UCSD-AML1 (cell line): ENCODE data around the gene ANO1.
A peak's percentile ranks its signal among the peaks of the same experiment; 100 is the strongest.
"Not testable (repeated sequence)": the region's sequence is repeated elsewhere in the genome, so short reads cannot be mapped to it uniquely, and the experiment has no call there.

Source experiments
- DNase-seq: peaks from one replicate; lab custom pipeline; 2025; ENCODE audit not compliant: unreplicated experiment; lab: John Stamatoyannopoulos, UW

ANO1 gene

DNA sequence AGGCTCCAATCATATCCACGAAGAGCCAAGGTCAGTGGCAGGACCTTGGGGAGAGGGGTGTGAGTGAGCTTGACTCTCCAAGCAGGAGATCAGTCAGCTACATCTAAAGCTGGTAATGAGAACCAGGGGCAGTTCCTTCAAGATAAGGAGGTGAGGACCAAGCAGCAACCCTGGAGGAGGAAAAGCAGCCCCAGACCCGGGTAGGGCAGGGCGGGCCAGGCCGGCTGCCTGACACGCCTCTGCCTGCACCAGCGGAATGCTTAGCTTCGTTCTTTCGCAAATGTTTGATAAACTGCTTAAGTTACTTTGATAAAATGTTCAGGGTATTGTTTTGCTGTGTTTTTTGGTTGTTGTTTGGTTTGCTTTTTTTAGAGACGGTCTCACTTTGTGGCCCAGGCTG lies 106.3 kb downstream of the ANO1 start:
- DNase-seq: no peak

DNA sequence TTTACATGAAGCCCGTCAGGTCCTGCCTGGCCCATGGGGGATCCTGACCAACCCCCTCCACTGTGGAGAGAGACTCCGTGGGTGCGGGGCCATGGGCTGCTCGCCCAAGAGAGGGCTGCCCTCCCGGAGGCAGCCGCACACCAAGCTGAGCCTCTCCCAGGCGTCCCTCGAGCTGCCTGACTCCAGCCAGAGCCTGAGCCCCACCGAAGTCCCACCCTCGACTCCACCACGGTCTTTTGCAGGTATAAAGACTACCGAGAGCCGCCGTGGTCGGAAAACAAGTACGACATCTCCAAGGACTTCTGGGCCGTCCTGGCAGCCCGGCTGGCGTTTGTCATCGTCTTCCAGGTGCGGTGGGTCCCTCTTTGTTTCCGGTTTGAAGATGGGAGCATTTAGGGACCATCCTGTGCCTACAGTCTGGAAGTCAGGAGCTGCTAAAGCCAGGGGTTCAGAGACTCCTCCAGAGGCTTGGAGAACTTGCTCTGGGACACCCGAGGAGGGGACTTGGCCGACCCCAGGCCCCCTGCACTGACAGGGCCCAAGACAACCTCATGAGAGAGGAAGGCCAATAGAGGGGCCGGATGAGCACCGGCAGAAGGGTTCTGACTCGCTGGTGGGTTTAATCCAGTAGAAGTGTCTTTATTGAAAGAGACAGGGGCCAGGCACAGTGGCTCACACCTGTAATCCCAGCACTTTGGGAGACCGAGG lies 107.4 kb downstream of the ANO1 start:
- no peak for DNase-seq

DNA sequence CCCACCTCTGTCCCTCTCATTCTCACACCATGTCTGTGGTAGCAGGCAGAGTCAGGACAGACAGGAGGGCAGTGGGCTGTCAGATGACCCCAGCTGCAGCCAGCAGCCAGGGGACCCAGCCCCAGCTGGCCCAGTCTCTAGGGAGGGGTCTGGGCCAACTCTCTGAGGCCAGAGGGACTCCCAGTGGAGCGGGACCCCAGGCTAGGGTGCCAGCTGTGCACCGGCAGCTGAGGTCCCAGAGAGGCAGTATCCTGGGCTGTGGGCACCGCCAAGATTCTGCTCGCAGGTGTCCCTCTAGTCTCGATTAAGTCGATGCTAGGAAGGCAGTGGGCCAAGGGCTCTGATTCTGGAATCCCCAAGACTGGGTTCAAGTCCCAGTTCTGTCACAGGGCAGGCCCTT lies 108.3 kb downstream of the ANO1 start:
- DNase-seq: no peak

DNA sequence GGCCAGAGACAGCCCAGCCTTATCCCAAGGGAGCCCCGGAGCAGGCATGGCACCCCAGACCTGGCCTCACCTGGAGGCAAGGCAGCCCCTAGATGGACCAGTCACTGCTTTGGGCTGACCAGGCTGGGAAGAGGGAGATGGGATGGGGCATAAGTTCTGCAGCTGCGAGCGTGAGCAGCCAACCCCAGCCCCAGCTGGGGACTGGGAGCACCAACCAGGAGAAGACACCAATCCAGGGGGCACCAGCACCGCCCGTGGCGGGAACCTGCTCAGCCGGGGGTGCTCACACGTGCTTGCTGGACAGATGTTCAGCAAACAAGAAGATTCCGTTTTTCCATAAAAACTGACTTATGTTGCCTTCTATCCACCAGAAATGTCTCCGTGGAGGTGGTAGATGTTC lies 108.8 kb downstream of the ANO1 start:
- no peak for DNase-seq

DNA sequence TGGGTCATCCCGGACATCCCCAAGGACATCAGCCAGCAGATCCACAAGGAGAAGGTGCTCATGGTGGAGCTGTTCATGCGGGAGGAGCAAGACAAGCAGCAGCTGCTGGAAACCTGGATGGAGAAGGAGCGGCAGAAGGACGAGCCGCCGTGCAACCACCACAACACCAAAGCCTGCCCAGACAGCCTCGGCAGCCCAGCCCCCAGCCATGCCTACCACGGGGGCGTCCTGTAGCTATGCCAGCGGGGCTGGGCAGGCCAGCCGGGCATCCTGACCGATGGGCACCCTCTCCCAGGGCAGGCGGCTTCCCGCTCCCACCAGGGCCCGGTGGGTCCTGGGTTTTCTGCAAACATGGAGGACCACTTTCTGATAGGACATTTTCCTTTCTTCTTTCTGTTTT lies 109.7 kb downstream of the ANO1 start:
- DNase-seq: no peak

DNA sequence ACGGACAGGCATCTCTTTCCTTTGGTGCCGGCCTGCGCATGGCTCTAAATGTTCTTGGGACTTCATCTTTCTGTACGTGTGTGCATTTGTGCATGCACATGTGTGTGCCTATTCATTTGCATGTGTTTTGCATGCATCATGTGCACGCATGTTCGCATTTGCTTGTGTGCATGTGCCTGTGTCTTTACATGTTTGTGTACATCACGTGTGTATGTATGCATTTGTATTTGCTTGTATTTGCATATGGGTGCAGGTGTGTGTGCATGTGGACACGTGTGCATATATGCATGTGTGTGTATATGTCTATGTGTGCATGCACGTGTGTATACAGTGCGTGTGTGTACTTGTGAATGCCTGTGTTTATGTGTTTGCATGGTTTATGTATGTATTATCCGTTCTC lies 111.5 kb downstream of the ANO1 start:
- DNase-seq: no peak

DNA sequence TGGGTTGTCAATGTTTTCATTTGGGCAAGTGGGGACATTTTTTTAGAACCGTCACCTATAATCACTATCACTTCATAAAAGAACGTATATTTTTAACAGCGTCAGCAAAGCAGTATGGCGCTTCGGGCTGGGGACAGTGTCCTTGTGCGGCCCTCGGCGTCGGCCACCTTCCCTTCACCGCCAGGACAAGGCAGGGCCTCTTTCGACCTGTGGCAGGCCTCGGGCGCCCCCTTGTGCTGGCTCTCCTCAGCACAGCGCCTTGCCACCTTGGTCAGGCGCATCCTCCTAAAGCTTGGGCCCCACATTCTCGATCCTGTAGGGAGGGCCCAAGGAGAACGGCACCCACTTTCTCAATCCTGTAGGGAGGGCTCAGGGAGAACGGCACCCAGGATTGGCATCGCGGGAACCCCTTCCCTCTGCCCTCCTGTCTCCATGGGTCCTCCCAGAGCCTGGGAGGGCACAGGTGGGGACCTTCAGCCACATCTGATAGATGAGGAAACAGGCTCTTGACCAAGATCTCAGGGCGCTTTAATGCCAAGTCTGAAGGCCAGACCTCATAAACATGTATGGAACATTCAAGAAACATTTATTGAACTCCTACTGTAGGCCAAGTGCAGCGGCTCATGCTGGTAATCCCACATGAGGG lies 113.5 kb downstream of the ANO1 start:
- peak; percentile 75 for DNase-seq

DNA sequence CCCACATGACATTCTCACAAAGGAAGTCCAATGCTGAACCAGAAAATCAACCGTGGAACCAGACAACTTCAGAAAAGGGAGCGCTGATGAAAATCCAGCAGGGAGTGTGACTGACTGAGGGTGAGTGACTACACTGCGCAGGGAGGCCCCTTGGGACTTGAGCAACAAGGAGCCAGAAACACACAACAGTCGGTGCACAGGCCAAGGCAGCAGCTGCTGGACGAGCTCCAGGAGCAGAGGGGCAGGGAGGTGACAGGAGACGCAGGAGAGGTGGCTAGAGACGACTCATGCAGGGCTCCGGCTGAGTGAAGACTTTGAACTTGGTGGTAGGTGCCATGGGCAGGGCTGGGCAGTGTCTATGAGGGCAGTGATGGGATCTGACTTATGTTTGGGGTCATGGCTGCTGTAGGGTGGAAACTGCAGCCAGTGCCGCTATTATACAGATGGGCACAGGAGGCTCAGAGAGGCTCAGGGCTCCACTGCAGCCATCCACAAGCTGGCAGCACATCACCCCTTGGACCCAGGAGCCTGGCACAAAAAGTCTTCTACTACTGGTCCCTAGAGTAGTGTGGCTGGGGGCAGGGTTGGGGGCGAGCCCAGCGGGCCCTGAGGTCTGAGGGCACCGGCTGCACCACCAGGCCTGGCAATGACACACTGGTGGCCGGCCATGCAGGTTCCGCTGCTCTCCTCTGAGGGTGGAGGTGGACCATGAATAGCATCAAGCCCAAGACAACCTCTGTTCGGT lies 114.7 kb downstream of the ANO1 start:
- no peak for DNase-seq

DNA sequence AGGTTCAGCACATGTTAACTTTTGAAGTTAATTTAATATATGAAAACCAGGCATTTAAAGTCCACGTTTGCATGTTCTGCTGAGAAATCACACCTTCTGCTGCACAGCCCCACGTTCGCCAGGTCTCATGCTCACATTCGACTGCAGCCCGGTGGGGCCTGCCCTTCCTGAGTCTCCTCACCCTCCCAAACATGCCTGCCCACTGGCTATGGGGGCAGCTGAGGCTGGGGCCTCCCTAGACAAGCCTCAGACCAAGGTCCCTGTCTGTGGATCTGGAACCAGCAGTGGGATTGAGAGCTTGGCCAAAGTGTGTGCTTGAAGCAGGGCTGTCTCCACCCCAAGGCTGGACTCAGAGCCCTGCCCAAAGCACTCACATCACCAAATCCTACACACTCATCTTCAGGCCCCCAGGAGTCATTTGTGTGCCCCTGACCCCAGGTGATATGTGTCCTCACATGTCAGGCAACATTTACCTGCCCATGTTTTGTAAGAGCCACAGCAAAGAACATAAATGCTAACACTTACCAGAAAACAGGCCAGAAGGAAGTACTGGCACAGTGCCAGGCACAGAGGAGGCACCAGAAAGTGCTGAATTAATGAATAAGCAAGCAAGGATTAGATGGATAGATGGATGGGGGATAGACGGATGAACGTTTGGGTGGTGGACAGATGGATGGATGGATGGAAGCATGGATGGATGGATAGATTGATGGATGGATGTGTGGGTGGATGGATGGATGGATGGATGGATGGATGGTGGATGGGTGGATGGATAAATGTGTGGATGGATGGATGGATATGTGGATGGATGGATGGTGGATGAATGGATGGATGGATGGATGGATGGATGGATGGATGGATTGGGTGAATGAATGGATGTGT lies 115.5 kb downstream of the ANO1 start:
- DNase-seq: no peak

DNA sequence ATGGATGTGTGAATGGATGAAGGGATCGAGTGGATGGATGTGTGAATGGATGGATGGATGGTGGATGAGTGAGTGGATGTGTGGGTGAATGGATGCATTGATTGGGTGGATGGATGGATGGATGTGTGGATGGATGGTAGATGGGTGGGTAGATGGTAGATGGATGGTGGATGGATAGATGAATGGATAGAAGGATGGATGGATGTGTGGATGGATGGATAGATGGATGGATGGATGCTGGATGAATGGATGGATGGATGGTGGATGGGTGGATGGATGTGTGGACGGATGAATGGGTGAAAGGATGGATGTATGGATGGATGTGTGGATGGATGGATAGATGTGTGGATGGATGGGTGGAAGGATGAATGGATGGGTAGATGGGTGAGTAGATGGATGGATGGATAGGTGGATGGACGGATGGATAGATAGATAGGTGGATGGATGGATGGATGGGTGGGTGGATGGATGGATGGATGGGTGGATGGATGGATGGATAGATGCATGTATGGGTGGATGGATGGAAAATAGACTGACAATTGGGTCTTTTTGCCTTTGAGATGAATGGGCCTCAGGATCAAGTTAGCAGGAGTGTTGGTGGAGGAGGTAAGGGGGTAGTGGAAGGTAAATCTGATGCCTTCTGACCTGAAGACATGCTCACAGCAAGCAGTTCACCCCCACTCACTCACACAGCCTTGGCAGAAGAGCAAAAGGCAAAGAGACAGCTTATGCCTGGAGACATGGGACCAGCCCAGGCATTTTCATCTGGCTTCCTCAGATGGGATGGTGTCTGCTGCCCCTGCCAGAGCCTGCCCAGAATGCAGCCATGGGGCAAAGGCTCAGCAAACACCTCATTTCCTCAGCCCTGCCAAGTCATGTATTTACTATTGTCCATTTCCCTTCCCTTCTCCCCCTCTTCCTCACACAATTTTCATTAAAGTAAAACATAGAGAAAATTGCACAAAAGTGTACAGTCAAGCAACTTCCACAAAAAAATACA lies 117.0 kb downstream of the ANO1 start:
- DNase-seq: no peak

DNA sequence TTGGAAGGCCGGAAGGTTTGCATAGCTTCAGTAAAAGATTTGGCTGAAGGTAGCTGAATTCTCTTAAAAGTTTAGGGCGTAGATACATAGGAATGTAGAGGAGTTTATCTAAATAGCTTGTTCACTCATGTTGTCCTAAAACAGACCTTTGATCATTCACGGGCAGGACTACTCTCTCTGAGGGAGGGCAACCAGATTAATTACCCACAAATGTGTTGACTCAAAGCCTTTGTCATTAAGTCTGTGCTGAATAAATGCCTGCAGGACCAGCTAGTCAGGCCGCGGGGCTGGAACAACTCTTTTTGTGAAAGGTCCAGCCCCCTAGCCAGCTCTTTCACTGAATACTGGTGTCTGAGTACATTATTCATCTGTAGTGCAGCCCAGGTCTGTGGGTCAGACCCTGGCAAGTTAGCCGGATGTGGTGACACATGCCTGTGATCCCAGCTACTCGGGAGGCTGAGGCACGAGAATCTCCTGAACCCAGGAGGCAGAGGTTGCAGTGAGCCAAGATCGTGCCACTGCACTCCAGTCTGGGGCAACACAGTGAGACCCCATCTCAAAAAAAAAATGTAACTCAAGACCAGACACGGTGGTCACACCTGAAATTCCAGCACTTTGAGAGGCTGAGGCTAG lies 122.2 kb downstream of the ANO1 start:
- no peak for DNase-seq

DNA sequence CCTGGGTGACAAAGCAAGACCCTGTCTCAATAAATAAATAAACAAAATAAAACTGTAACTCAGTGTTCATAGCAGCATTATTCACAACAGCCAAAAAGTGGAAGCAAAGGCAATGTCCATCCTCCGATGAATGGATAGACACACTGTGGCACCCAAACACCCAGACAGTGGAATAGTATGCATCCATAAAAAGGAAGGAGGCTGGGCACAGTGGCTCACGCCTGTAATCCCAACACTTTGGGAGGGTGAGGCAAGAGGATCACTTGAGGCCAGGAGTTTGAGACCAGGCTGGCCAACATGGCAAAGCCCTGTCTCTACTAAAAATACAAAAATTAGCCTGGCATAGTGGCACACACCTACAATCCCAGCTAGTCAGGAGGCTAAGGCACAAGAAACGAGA lies 122.9 kb downstream of the ANO1 start:
- DNase-seq: not testable (repeated sequence)

DNA sequence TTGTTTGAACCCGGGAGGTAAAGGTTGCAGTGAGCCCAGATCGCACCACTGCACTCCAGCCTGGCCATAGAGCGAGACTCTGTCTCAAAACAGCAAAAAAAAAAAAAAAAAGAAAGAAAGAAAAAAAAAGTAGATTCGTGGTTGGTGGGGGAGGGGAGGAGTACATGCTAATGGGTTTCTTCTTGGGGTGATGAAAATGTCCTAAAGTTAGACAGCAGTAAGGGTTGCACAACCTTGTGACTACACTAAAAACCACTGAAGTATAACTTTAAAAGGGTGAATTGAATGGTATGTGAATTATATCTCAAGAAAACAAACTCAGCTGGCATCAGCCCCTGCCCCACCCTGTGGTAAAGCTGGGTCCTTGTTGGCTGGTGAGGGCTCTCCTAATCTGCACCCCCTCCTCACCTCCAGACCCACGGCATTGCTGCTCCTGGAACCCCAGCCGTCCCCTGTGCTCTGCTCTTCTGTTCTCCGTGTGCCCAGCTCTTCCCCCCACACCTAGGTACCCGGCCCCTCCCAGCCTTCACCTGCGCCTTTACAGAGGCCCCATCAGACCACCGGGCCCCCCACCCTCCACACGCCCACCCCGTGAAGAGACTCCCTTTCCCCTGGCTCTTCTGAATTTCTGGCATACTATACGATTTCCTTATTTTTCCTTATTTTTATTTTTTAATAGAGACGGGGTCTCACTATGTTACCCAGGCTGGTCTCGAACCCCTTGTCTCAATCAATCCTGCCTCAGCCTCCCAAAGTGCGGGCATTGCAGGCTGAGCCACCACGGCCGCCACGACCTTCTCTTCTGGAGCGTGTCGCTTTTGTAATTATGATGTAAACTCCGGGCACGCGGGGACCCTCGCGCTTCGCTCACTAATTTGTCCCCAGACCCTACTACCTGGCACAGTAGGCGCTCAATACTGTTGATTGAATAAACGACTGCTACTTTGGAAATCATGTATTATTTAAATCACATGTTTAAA lies 124.1 kb downstream of the ANO1 start:
- DNase-seq: no peak

DNA sequence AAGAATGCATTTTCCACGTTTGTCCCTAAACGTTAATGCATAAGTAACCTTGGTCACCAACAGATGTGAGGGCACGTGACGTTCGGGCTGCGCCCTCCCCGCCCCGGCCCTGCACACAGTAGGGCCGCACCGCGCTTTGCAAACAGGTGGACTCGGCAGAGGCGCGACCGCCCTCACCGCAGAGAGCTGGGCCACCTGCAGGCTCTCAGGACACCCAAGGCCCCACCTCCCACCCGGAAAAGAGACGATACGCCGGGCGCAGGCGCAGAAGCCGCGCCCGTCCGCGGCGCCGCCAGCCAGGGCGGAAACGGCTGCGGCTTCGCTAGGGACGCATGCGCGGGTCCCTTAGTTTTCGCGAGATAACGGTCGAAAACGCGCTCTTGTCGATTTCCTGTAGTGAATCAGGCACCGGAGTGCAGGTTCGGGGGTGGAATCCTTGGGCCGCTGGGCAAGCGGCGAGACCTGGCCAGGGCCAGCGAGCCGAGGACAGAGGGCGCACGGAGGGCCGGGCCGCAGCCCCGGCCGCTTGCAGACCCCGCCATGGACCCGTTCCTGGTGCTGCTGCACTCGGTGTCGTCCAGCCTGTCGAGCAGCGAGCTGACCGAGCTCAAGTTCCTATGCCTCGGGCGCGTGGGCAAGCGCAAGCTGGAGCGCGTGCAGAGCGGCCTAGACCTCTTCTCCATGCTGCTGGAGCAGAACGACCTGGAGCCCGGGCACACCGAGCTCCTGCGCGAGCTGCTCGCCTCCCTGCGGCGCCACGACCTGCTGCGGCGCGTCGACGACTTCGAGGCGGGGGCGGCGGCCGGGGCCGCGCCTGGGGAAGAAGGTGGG lies 125.0 kb downstream of the ANO1 start, which contains the start of gene FADD:
Gene FADD (plus strand): TSS at position 377 of the 831 bp plus-strand sequence. CDS start 164 bp downstream, at position 541.
- DNase-seq: peak; percentile 93

DNA sequence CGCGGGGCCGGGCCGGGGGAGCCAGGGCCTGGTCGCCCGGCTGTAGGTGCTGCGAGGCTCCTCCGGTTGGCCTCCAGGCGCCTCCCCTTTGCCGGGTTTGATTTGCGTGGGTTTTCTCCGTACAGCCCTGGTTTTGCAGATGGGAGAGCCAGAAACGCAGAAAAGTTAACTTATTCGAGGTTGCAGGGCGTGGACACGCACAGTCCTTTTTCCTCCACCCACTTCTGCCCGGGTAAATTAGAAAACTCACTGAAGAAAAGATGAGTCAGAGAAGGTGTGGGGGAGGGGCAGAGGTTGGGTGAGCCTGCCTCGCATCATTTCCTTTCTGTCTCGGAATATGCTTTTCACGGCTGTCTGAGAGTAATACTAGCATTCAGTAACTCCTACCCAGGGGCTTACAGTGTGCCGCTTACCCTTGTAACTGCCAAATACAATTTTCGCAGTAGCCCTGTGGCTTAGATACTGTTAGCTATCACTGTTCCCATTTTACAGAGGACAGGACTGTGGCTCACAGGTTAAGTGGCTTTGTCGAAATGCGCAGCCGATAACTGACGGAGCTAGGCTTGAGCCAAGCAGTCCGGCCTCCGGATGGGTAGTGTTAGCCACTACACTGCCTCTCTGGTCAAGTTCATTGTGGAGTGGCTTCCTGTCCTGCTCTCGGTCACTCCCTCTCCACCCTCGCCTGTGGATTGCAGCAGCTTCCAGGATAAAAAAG lies 125.8 kb downstream of the ANO1 start:
- DNase-seq: peak; percentile 62

DNA sequence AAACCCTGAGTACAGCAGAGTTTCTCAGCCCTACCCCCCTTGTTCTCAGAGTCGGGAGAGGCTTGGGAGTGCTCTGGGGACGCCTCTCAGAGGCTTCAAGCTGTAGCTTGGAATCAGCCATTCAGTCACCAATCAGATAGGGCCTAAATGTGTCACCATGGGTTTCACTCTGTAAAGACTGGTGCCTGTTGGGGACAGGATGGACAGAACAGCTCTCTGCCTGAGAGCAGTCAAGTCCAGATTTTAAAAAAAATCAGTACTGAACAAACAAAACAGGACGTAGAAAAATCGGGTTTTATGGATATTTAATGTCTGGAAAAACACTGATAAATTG lies 126.3 kb downstream of the ANO1 start:
- no peak for DNase-seq
